HEK293 (cell line): ENCODE measurements around the gene GRK5.

Experiments
- CTCF ChIA-PET: fragments of 350-600 bp; formaldehyde crosslinking; extraction: SDS; loops from one replicate; lab custom pipeline; 2021; ENCODE audit warnings: antibody characterized with exemption; lab: Yijun Ruan, JAX
- POLR2A ChIA-PET: fragments of 300-600 bp; formaldehyde crosslinking; extraction: SDS; loops from one replicate; lab custom pipeline; 2020; ENCODE audit warnings: antibody characterized with exemption, inconsistent platforms; lab: Yijun Ruan, JAX
- H3K27ac ChIP-seq: fragments of 200-500 bp; sonication (Bioruptor generic); 2 replicates; pipeline ENCODE4 v1.5.1; 2014; ENCODE audit warnings: low read depth, low read length, control low read depth, inconsistent platforms; ENCODE audit errors: extremely low read depth
- H3K36me3 ChIP-seq, 2 experiments: fragments of 200-500 bp in 1 of 2; sonication (Bioruptor generic) in 1 of 2; 1 replicate in 1 of 2; 2 replicates in 1 of 2; pipeline ENCODE4 v1.5.1; 2014 to 2017; ENCODE audit warnings: inconsistent platforms in 2 of 2, low read length in 2 of 2; ENCODE audit not compliant: control insufficient read depth in 2 of 2, insufficient read depth in 1 of 2
- H3K4me1 ChIP-seq: fragments of 200-500 bp; sonication (Bioruptor generic); 2 replicates; pipeline ENCODE4 v1.5.1; 2014; ENCODE audit warnings: mild to moderate bottlenecking, low read length, inconsistent platforms; ENCODE audit not compliant: control insufficient read depth, insufficient read depth
- H3K4me3 ChIP-seq: 2 replicates; pipeline ENCODE4 v1.5.1; 2011; ENCODE audit warnings: low read depth, mild to moderate bottlenecking, control low read depth, low read length, moderate library complexity
- H3K9me3 ChIP-seq: fragments of 200-500 bp; sonication (Bioruptor generic); 2 replicates; pipeline ENCODE4 v1.5.1; 2014; ENCODE audit warnings: low read depth, low read length, inconsistent platforms; ENCODE audit not compliant: control insufficient read depth, insufficient read depth
- KLF7 ChIP-seq: fragments of 450-650 bp; formaldehyde crosslinking; IDR thresholded peaks from 2 replicates; pipeline ENCODE4 v1.5.1; 2016; ENCODE audit warnings: missing biosample characterization, missing genetic modification characterization, borderline replicate concordance
- KLF8 ChIP-seq: fragments of 450-650 bp; formaldehyde crosslinking; IDR thresholded peaks from 2 replicates; pipeline ENCODE4 v1.5.1; 2016; ENCODE audit warnings: missing biosample characterization, missing genetic modification characterization
- MZF1 ChIP-seq: fragments of 450-650 bp; formaldehyde crosslinking; IDR thresholded peaks from 2 replicates; pipeline ENCODE4 v1.5.1; 2017; ENCODE audit warnings: missing biosample characterization, missing genetic modification characterization, borderline replicate concordance
- REST ChIP-seq: fragments of 450-650 bp; formaldehyde crosslinking; IDR thresholded peaks from 2 replicates; pipeline ENCODE4 v1.5.1; 2016; ENCODE audit warnings: missing biosample characterization, missing genetic modification characterization
- ZBTB1 ChIP-seq: fragments of 450-650 bp; formaldehyde crosslinking; IDR thresholded peaks from 2 replicates; pipeline ENCODE4 v1.5.1; 2016; ENCODE audit warnings: missing biosample characterization, missing genetic modification characterization
- ZBTB6 ChIP-seq: fragments of 450-650 bp; formaldehyde crosslinking; IDR thresholded peaks from 2 replicates; pipeline ENCODE4 v1.5.1; 2017; ENCODE audit warnings: missing biosample characterization, missing genetic modification characterization
- ZEB2 ChIP-seq: fragments of 450-650 bp; formaldehyde crosslinking; IDR thresholded peaks from 2 replicates; pipeline ENCODE4 v1.5.1; 2016; ENCODE audit warnings: missing biosample characterization, missing genetic modification characterization
- ZFHX2 ChIP-seq: fragments of 450-650 bp; formaldehyde crosslinking; conservative IDR thresholded peaks from 2 replicates; pipeline ENCODE4 v1.5.1; 2016; ENCODE audit warnings: missing biosample characterization, missing genetic modification characterization
- ZNF184 ChIP-seq: fragments of 450-650 bp; IDR thresholded peaks from 2 replicates; pipeline ENCODE4 v1.5.1; 2018; ENCODE audit warnings: missing biosample characterization, mild to moderate bottlenecking, missing genetic modification characterization
- ZNF239 ChIP-seq: fragments of 450-650 bp; formaldehyde crosslinking; IDR thresholded peaks from 2 replicates; pipeline ENCODE4 v1.5.1; 2016; ENCODE audit warnings: missing biosample characterization, missing genetic modification characterization
- ZNF248 ChIP-seq: fragments of 450-650 bp; formaldehyde crosslinking; IDR thresholded peaks from 2 replicates; pipeline ENCODE4 v1.5.1; 2017; ENCODE audit warnings: missing biosample characterization, missing genetic modification characterization
- ZNF280C ChIP-seq: fragments of 450-650 bp; formaldehyde crosslinking; IDR thresholded peaks from 2 replicates; pipeline ENCODE4 v1.5.1; 2016; ENCODE audit warnings: missing biosample characterization, missing genetic modification characterization
- ZNF311 ChIP-seq: fragments of 450-650 bp; formaldehyde crosslinking; IDR thresholded peaks from 2 replicates; pipeline ENCODE4 v1.5.1; 2017; ENCODE audit warnings: missing biosample characterization, missing genetic modification characterization, borderline replicate concordance
- ZNF473 ChIP-seq: fragments of 450-650 bp; formaldehyde crosslinking; IDR thresholded peaks from 2 replicates; pipeline ENCODE4 v1.5.1; 2017; ENCODE audit warnings: missing biosample characterization, missing genetic modification characterization
- ZNF501 ChIP-seq: fragments of 450-650 bp; formaldehyde crosslinking; IDR thresholded peaks from 2 replicates; pipeline ENCODE4 v1.5.1; 2016; ENCODE audit warnings: missing biosample characterization, missing genetic modification characterization
- ZNF571 ChIP-seq: fragments of 450-650 bp; formaldehyde crosslinking; IDR thresholded peaks from 2 replicates; pipeline ENCODE4 v1.5.0; 2017; ENCODE audit warnings: missing biosample characterization, missing genetic modification characterization
- ZNF580 ChIP-seq: fragments of 450-650 bp; formaldehyde crosslinking; IDR thresholded peaks from 2 replicates; pipeline ENCODE4 v1.5.1; 2016; ENCODE audit warnings: missing biosample characterization, missing genetic modification characterization
- ZNF629 ChIP-seq: fragments of 450-650 bp; formaldehyde crosslinking; IDR thresholded peaks from 2 replicates; pipeline ENCODE4 v1.5.1; 2017; ENCODE audit warnings: missing biosample characterization, missing genetic modification characterization
- ZNF664 ChIP-seq: fragments of 450-650 bp; formaldehyde crosslinking; IDR thresholded peaks from 2 replicates; pipeline ENCODE4 v1.5.1; 2016; ENCODE audit warnings: missing biosample characterization, missing genetic modification characterization
- ZNF768 ChIP-seq: fragments of 450-650 bp; formaldehyde crosslinking; IDR thresholded peaks from 2 replicates; pipeline ENCODE4 v1.5.1; 2018; ENCODE audit warnings: missing biosample characterization, mild to moderate bottlenecking, missing genetic modification characterization
- ZNF777 ChIP-seq: fragments of 450-650 bp; formaldehyde crosslinking; IDR thresholded peaks from 2 replicates; pipeline ENCODE4 v1.5.1; 2017; ENCODE audit warnings: missing biosample characterization, missing genetic modification characterization, borderline replicate concordance
- TF ChIP-seq, protein P1 (sequence below): fragments of 450-650 bp; formaldehyde crosslinking; IDR thresholded peaks from 2 replicates; pipeline ENCODE4 v1.5.1; 2017; ENCODE audit warnings: missing biosample characterization, missing genetic modification characterization

Gene GRK5

DNA sequence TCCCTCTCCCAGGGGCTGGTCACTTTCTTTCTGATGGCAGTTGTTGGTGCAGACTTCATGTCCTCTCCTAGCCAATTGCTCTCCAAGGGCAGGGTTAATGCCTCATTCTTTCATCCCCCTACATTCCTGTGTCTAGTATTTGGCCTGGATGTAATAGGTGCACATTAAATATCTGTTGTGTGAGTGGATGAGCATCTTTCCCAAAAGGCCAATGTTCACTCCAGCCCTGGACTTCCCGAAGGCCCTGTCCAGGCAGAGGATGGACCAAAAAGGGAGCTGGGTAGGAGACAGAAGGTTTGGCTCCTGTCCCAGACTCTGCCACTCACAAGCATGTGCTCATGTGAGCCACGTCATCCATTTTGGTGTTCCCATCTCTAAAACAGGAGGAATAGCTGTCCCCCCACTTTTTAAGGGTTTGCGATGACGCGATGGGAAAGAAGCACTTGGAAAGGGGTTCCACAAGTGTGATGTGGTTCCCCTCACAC, 287.7 kb downstream of the GRK5 start:
- POLR2A ChIA-PET, result no interaction called here
- peaks cover 0 to 11% of the 10 kb centered on the region in 2 experiments; a peak in 1 of 3 replicates for H3K36me3 ChIP-seq
- no peak overlapping the region for H3K4me3 ChIP-seq
- TF ChIP-seq ZNF184 (tag by site-specific recombination) (no peak), ZNF664 (tag by site-specific recombination) (peak; percentile 94)
- TF ChIP-seq, all 188 proteins: peak for 1
- Histone ChIP-seq H3K9me3 (no peaks in the 10 kb centered on the region), H3K27ac (no peak overlapping the region), H3K4me1 (peaks cover 5% of the 10 kb centered on the region)
- CTCF ChIA-PET, result interaction anchor here (0.5 to 1.6 kb wide), 6 partner anchors 25 to 297 kb away, joined by 3 to 5 read pairs (median 3); no protein-coding TSS in a partner anchor

DNA sequence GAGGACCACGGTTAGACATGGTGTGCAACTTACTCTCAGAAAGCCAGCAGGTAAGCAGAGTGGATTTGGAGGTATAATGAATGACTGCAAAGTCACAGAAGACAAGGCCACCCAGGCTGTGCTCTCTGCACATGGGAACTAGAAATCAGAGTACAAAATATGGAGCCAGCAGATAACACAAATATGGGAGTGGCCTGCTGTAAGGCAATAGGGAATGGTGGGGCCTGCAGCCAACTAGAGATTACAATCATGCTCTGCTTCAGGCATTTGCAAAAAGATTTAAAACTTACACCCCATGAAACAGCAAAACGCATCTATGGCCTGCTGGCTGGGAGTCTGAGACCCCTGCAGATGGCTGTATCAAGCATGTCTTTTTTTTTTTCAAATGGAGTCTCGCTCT, 288.2 kb downstream of the GRK5 start:
- POLR2A ChIA-PET, result no interaction called here
- H3K36me3 ChIP-seq, result peaks cover 0 to 12% of the 10 kb centered on the region in 2 experiments; a peak in 1 of 3 replicates
- TF ChIP-seq ZNF768 (no peak), REST (tag by site-specific recombination) (no peak), KLF7 (no peak), ZBTB1 (tag by site-specific recombination) (no peak)
- CTCF ChIA-PET, result interaction anchor here (0.5 to 1.6 kb wide), 4 partner anchors 26 to 132 kb away, joined by 3 to 5 read pairs (median 4); no protein-coding TSS in a partner anchor
- H3K4me1 ChIP-seq, result peaks cover 5% of the 10 kb centered on the region
- H3K27ac ChIP-seq, result no peak overlapping the region
- H3K4me3 ChIP-seq, result no peak overlapping the region
- H3K9me3 ChIP-seq, result no peaks in the 10 kb centered on the region

GRCh38 chr10:119496273-119496672, 288.9 kb downstream of the GRK5 start:
- Histone ChIP-seq H3K4me3 (no peak overlapping the region), H3K9me3 (no peaks in the 10 kb centered on the region), H3K36me3 (peaks cover 0 to 12% of the 10 kb centered on the region in 2 experiments; a peak in 1 of 3 replicates), H3K27ac (no peak overlapping the region), H3K4me1 (peaks cover 5% of the 10 kb centered on the region)
- CTCF ChIA-PET, result no interaction called here
- POLR2A ChIA-PET, result no interaction called here
- TF ChIP-seq ZNF280C (tag by site-specific recombination), result no peak
- TF ChIP-seq ZBTB6 (tag by site-specific recombination), result no peak
- TF ChIP-seq ZFHX2 (tag by site-specific recombination), result no peak
- no peak for TF ChIP-seq ZNF248 (tag by site-specific recombination)
- no peak for TF ChIP-seq ZNF571 (tag by site-specific recombination)
- TF ChIP-seq ZNF473 (tag by site-specific recombination), result no peak
- TF ChIP-seq, protein P1, sequence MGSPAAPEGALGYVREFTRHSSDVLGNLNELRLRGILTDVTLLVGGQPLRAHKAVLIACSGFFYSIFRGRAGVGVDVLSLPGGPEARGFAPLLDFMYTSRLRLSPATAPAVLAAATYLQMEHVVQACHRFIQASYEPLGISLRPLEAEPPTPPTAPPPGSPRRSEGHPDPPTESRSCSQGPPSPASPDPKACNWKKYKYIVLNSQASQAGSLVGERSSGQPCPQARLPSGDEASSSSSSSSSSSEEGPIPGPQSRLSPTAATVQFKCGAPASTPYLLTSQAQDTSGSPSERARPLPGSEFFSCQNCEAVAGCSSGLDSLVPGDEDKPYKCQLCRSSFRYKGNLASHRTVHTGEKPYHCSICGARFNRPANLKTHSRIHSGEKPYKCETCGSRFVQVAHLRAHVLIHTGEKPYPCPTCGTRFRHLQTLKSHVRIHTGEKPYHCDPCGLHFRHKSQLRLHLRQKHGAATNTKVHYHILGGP (tag by site-specific recombination), result no peak
- TF ChIP-seq ZNF777 (tag by site-specific recombination), result no peak
- TF ChIP-seq ZNF501, result no peak
- TF ChIP-seq KLF8, result no peak
- no peak for TF ChIP-seq ZEB2
- no peak for TF ChIP-seq ZNF768
- no peak for TF ChIP-seq ZNF629 (tag by site-specific recombination)
- TF ChIP-seq ZNF311 (tag by site-specific recombination), result no peak
- no peak for TF ChIP-seq ZNF580
- no peak for TF ChIP-seq MZF1 (tag by site-specific recombination)
- no peak for TF ChIP-seq ZNF239 (tag by site-specific recombination)
